Dermis microvascular lymphatic vessel endothelial cell (primary cell): ENCODE results near the gene WBP1L. TPM values are rescaled to one million over a fixed set of nuclear protein-coding genes. Genes with fewer than 3 reads are reported as not detected.
"Not testable (repeated sequence)": the region's sequence is repeated elsewhere in the genome, so short reads cannot be mapped to it uniquely, and the experiment has no call there.

Experiments used
- DNase-seq, 2 donors: peaks; one replicate each; pipeline versions ENCODE4 v3.0.0 to v3.0.0-alpha.2; 2010; ENCODE audit warnings: low read depth in 2 of 2
- total RNA-seq: library from RNA; depleted of rRNA; stranded (reverse); fragments of >200 nt; gene quantifications from 2 replicates; pipeline ENCODE4 v1.2.1, GENCODE V29; 2014

WBP1L gene
- total RNA-seq, 1 donor from 2014 or later: 35.8 TPM

DNA sequence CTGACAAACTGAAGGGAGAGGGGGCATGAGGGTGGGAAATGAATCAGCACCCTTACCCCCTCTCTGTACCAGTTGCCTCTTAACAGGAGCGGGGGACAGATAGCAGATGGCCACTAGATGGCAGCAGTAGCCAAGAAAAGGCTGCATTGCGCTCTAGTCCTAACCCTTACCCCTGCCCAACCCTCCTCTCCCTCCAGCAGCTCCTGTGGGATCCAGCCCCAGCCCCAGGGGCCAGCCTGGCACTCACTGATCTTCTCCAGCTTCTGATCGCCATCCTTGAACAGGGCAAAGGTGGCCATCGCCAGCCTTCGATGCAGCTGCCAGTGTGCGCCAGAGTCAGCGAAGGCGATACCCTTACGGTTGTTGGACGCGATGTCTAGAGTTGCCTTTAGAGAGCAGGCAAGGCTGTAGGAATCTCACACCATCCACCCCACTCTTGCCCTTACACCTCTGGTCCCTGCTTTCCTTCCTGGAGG, 91.3 kb downstream of the WBP1L start:
- DNase-seq: peak; percentile 63 to 80

- DNase-seq: no peak
Observed at GRCh38 chr10:102837230-102837721, 93.5 kb downstream of the WBP1L start, which contains the start of gene CYP17A1. Gene CYP17A1 (minus strand): TSS chr10:102837413. CDS start chr10:102837361, 52 bp downstream.

- DNase-seq: not testable (repeated sequence)
Observed at GRCh38 chr10:102838276-102838927, 94.7 kb downstream of the WBP1L start.

- no peak for DNase-seq
Observed at GRCh38 chr10:102841827-102842345, 98.1 kb downstream of the WBP1L start.

- DNase-seq: not testable (repeated sequence)
Observed at GRCh38 chr10:102843139-102843538, 99.4 kb downstream of the WBP1L start.

DNA sequence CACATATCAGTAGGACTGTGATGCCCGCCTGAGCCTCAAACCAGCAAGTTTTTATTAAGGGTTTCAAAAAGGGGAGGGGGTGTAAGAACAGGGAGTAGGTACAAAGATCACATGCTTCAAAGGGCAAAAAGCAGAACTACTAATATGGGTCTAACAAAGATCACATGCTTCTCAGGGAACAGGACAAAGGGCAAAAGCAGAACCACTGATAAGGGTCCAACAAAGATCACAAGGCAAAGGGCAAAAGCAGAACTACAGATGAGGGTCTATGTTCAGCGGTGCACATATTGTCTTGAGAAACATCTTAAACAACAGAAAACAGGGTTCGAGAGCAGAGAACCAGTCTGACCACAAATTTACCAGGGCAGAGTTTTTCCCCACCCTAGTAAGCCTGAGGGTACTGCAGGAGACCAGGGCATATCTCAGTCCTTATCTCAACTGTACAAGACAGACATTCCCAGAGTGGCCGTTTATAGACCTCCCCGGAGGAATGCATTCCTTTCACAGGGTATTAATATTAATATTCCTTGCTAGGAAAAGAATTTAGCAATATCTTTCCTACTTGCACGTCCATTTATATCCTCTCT, 100.5 kb downstream of the WBP1L start:
- not testable (repeated sequence) for DNase-seq

DNA sequence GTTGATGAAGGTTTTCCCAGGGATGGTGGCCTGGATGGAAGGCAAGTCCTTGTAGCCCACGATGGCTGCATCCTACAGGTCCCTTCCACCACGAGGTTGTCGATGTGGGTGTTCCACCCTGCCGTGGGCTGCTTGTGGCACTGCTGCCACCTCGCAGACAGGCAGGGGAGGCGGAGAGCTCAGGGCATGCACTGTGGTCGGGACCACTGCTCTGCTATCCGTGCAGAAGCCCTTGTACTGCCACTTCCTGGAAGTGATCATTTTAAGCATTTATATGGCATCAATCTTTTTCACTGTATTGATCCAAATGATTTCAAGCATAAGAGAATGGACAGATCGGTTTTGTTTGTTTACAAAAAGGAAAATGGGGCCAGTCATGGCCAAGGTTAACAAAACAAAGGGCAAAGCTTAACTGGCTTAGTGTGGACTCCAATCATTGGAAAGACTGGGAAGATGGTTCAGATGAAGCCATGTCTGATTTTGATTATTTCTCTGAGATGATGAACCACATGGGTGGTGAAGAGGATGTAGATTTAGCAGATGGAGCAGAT, 101.7 kb downstream of the WBP1L start:
- no peak for DNase-seq

DNA sequence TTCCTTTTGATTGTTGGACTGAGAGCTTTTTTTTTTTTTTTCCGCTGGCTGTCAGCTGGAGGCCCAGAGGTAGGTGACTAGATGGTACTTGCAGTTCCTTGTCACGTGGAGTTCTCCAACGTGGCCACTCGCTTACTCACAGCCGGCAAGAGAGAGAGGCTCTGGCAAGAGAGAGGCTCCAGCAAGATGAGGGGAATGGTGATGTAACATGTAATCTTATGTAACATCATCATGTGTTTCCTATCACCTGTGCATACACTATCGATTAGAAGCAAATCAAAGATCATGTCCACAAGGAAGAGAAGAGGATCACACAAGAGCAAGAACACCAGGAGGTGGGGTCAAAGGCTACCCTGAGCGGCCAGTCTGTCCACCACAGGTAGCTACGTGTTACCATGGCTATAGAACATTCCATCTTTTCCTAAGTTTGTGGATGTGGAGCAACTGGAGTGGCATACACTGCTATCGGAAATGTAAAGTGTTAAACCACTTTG, 106.3 kb downstream of the WBP1L start:
- DNase-seq: no peak

- not testable (repeated sequence) for DNase-seq
Observed at GRCh38 chr10:102853237-102853636, 109.5 kb downstream of the WBP1L start.

GRCh38 chr10:102855731-102856436, 112.1 kb downstream of the WBP1L start:
- DNase-seq: peak in 1 of 2 donors; percentile 77

- no peak for DNase-seq
Observed at GRCh38 chr10:102856758-102857424, 113.1 kb downstream of the WBP1L start.

DNA sequence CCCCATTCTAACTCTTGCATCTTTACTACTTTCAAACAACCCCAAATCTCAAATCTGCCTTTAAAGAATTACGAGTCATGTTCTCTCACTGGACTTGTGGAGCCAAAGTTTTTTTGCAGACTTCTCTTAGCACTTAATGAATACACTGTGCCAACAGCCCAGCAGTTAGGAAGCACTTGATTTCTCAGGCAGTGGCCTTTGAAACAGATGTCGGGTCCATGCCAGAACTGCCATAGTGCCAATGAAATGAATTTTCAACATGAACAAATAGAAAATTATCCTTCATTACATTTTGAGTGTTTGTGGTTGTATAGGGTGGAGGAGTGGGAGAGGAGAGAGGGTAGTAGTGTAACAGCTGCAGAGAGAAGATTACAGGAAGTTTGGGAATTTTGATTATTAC, 116.2 kb downstream of the WBP1L start:
- DNase-seq: no peak

GRCh38 chr10:102863660-102864059, 119.9 kb downstream of the WBP1L start:
- no peak for DNase-seq

DNA sequence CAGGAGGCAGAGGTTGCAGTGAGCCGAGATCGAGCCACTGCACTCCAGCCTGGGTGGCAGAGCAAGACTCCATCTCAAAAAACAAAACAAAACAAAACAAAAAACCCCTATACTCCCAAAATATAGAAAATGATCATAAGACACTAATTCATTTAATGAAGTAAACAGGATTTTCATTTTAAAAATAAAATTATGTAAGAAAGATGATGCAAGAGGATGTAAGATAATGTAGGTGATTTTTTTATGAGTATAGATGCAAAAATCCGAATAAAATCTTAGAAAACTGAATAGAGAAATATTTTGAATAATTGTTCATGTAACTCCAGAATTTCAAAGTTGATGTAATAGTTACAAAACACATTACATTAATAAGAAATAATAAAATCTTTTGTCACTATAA, 121.9 kb downstream of the WBP1L start:
- DNase-seq: no peak

Other genes starting within 250 kb of the WBP1L start
- gene ACTR1A, start 241.2 kb upstream of the WBP1L start, total RNA-seq: 143 and 183 TPM in 2 replicates
- gene SUFU, start 240.0 kb upstream of the WBP1L start, total RNA-seq: 3.1 and 6.4 TPM in 2 replicates
- 38.4 and 82.4 TPM in 2 replicates for gene TRIM8, start 99.5 kb upstream of the WBP1L start, total RNA-seq
- 3.2 and 4.4 TPM in 2 replicates for gene ARL3, start 29.6 kb upstream of the WBP1L start, total RNA-seq
- 6.8 and 6.9 TPM in 2 replicates for gene SFXN2, start 29.3 kb upstream of the WBP1L start, total RNA-seq
- under 0.01 TPM in 1 of 2 replicates, not detected in the other for gene CYP17A1, start 93.5 kb downstream of the WBP1L start, total RNA-seq
- 25.4 and 52.6 TPM in 2 replicates for gene BORCS7, start 110.3 kb downstream of the WBP1L start, total RNA-seq
- gene AS3MT, start 125.5 kb downstream of the WBP1L start, total RNA-seq: 0.64 and 0.76 TPM in 2 replicates
- 1.2 and 3.4 TPM in 2 replicates for gene CNNM2, start 174.3 kb downstream of the WBP1L start, total RNA-seq